Measurements from ENCODE around the gene LYST.
A peak's percentile ranks its signal among the peaks of the same experiment; 100 is the strongest.
"Not testable (repeated sequence)": the region's sequence is repeated elsewhere in the genome, so short reads cannot be mapped to it uniquely, and the experiment has no call there.

Gene LYST, protein sequence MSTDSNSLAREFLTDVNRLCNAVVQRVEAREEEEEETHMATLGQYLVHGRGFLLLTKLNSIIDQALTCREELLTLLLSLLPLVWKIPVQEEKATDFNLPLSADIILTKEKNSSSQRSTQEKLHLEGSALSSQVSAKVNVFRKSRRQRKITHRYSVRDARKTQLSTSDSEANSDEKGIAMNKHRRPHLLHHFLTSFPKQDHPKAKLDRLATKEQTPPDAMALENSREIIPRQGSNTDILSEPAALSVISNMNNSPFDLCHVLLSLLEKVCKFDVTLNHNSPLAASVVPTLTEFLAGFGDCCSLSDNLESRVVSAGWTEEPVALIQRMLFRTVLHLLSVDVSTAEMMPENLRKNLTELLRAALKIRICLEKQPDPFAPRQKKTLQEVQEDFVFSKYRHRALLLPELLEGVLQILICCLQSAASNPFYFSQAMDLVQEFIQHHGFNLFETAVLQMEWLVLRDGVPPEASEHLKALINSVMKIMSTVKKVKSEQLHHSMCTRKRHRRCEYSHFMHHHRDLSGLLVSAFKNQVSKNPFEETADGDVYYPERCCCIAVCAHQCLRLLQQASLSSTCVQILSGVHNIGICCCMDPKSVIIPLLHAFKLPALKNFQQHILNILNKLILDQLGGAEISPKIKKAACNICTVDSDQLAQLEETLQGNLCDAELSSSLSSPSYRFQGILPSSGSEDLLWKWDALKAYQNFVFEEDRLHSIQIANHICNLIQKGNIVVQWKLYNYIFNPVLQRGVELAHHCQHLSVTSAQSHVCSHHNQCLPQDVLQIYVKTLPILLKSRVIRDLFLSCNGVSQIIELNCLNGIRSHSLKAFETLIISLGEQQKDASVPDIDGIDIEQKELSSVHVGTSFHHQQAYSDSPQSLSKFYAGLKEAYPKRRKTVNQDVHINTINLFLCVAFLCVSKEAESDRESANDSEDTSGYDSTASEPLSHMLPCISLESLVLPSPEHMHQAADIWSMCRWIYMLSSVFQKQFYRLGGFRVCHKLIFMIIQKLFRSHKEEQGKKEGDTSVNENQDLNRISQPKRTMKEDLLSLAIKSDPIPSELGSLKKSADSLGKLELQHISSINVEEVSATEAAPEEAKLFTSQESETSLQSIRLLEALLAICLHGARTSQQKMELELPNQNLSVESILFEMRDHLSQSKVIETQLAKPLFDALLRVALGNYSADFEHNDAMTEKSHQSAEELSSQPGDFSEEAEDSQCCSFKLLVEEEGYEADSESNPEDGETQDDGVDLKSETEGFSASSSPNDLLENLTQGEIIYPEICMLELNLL (N-terminal part only)

DNA sequence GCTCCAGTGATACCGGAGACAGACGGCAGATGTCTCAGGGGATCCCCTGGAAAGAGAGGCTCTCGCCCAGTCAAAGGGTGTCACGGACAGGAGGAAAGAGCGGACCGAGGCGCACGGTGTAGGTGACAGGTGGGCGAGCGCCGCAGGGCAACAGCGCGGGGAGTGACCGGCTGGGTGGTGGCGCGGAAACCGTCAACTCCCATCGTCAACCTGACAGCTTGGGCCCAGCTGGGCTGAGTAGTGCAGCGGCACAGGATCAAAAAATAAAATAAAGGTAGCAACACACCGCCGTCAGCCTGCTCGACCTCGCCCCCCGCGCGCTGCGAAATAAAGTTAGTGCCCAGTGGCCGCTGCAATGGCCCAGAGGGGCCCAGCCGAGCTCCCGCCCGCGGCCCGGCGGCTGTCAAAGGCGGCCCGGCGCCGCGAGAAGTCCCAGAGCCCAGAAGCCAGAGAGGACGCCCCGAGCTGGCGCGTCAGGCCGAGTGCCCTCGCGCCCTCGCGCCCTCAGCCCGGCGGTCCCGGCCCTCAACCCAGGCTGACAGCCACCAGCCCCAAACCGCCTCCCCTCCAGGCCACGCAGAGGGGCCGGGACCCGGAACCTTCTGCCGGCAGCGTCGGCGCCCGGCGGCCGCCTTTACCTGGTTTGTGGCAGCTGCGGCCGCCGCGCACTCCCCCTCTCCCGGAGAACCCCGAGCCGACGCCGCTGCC lies at the start of gene LYST:
Gene LYST, minus strand, starts transcription at position 702 of the 708 bp plus-strand sequence. CDS start 36,489 bp downstream, outside the sequence.
- H3K27ac ChIP-seq: peak within 1 kb of the TSS; percentile 85
- peaks cover 13% of the 10 kb centered on the region for H3K79me2 ChIP-seq
- H3K9me3 ChIP-seq (ENCODE audit: control insufficient read depth, low read length): no peaks in the 10 kb centered on the region
- peak within 1 kb of the TSS; percentile 86 for H3K4me3 ChIP-seq (ENCODE audit: low read depth, low read length)
- peak within 1 kb of the TSS; percentile 67 for H3K9ac ChIP-seq
- no peaks in the 10 kb centered on the region for H3K27me3 ChIP-seq (ENCODE audit: control insufficient read depth, insufficient read depth, low read length)
- TF ChIP-seq, protein P1, sequence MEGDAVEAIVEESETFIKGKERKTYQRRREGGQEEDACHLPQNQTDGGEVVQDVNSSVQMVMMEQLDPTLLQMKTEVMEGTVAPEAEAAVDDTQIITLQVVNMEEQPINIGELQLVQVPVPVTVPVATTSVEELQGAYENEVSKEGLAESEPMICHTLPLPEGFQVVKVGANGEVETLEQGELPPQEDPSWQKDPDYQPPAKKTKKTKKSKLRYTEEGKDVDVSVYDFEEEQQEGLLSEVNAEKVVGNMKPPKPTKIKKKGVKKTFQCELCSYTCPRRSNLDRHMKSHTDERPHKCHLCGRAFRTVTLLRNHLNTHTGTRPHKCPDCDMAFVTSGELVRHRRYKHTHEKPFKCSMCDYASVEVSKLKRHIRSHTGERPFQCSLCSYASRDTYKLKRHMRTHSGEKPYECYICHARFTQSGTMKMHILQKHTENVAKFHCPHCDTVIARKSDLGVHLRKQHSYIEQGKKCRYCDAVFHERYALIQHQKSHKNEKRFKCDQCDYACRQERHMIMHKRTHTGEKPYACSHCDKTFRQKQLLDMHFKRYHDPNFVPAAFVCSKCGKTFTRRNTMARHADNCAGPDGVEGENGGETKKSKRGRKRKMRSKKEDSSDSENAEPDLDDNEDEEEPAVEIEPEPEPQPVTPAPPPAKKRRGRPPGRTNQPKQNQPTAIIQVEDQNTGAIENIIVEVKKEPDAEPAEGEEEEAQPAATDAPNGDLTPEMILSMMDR (IDR thresholded peaks at IDR 0.05): no peak
- H2AFZ ChIP-seq: peak within 1 kb of the TSS; percentile 87
- H3K4me1 ChIP-seq: peaks cover 3% of the 10 kb centered on the region
- peak within 1 kb of the TSS; percentile 92 for H3K4me2 ChIP-seq (ENCODE audit: low read length)
- no peaks in the 10 kb centered on the region for H3K36me3 ChIP-seq (ENCODE audit: control insufficient read depth, insufficient read depth, low read length)

DNA sequence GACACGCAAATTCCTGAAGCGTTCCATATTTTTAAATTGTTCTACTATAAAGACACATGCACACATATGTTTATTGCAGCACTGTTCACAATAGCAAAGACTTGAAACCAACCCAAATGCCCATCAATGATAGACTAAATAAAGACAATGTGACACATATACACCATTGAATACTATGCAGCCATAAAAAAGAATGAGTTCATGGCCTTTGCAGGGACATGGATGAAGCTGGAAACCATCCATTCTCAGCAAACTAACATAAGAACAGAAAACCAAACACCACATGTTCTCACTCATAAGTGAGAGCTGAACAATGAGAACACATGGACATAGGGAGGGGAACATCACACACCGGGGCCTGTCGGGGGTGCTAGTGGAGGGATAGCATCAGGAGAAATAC lies 48.8 kb upstream of the LYST start:
- not testable (repeated sequence) for H3K4me3 ChIP-seq (ENCODE audit: low read depth, low read length); H3K27me3 ChIP-seq (ENCODE audit: control insufficient read depth, insufficient read depth, low read length); H3K9me3 ChIP-seq (ENCODE audit: control insufficient read depth, low read length); H3K4me2 ChIP-seq (ENCODE audit: low read length); H3K4me1 ChIP-seq; H2AFZ ChIP-seq; H3K79me2 ChIP-seq; H3K36me3 ChIP-seq (ENCODE audit: control insufficient read depth, insufficient read depth, low read length); H3K9ac ChIP-seq; H3K27ac ChIP-seq

DNA sequence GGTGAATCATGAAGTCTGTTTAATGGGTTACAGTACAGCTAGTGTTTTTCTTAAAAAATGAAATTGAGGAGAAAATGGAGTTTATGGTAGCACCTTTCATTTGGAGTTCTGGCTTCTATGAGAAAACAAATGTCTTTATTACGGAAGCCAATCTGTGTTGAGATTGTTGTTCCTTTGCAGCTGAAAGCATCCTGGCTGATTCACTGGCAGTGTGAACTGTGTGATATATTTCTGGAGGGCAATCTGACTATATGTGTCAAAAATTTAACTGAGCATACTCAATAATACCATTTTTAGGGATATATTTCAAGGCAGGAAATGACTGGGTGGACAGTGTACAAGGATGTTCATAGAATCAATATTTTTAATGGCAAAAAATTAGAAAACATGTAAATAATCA lies 46.6 kb upstream of the LYST start:
- Histone ChIP-seq H3K79me2 (no peaks in the 10 kb centered on the region), H3K27me3 (ENCODE audit: control insufficient read depth, insufficient read depth, low read length) (no peaks in the 10 kb centered on the region), H3K4me3 (ENCODE audit: low read depth, low read length) (no peak overlapping the region), H2AFZ (no peak overlapping the region), H3K4me2 (ENCODE audit: low read length) (no peak overlapping the region), H3K9me3 (ENCODE audit: control insufficient read depth, low read length) (no peaks in the 10 kb centered on the region), H3K36me3 (ENCODE audit: control insufficient read depth, insufficient read depth, low read length) (no peaks in the 10 kb centered on the region), H3K27ac (no peak overlapping the region), H3K9ac (no peak overlapping the region), H3K4me1 (no peaks in the 10 kb centered on the region)
- TF ChIP-seq, protein P1 (IDR thresholded peaks at IDR 0.05): no peak

DNA sequence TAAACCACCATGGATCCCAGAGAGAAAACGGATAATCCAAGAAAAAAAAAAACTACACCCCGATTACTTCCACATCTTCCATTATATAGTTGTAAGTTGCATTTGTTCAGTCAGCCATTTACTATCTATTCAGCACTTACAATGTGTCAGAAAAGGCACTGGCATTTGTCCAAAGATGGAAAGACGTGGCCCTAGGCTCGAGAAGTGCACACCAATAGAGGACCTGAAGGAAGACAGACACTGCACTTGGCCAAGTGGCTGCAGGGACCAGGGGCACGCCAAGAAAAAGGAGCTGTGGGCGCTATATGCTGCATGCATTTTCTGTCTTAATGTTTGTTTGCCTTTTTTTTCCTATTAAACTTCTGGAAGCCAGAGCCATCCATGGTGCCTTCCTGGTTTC lies 45.2 kb upstream of the LYST start:
- Histone ChIP-seq H3K36me3 (ENCODE audit: control insufficient read depth, insufficient read depth, low read length) (no peaks in the 10 kb centered on the region), H3K27ac (no peak overlapping the region), H3K79me2 (no peaks in the 10 kb centered on the region), H3K4me1 (no peaks in the 10 kb centered on the region), H2AFZ (no peak overlapping the region), H3K27me3 (ENCODE audit: control insufficient read depth, insufficient read depth, low read length) (no peaks in the 10 kb centered on the region), H3K9me3 (ENCODE audit: control insufficient read depth, low read length) (no peaks in the 10 kb centered on the region), H3K4me2 (ENCODE audit: low read length) (no peak overlapping the region), H3K4me3 (ENCODE audit: low read depth, low read length) (no peak overlapping the region), H3K9ac (no peak overlapping the region)
- TF ChIP-seq, protein P1 (IDR thresholded peaks at IDR 0.05): no peak

All from parathyroid adenoma (tissue), 2 donors.